CD4-positive, alpha-beta T cell treated with Interleukin-15 for 4 hours (primary cell): ENCODE data around the gene NRXN3.

Experiments
- DNase-seq: peaks from one replicate; pipeline ENCODE4 v3.0.0-alpha.2; 2020; ENCODE audit warnings: low spot score

The NRXN3 gene

DNA sequence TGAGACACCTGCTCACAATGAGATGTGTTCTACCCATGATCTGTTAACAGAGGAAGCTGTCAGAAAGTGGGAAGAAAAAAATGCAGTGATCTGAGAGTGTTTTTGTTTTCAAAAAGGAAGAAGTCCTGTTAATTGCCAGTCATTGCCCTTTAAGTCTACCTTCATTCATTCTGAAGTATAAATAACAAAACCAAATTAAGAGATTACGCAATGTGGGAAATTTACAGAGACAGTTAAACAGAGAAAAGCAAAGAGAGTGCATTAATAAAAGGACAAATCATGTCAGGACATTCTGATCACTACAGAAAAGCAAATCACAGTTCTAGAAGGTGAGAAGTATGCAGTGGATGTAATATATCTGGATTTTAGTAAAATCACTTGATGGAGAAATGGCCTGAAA, 154.2 kb downstream of the NRXN3 start:
- DNase-seq, result no peak

DNA sequence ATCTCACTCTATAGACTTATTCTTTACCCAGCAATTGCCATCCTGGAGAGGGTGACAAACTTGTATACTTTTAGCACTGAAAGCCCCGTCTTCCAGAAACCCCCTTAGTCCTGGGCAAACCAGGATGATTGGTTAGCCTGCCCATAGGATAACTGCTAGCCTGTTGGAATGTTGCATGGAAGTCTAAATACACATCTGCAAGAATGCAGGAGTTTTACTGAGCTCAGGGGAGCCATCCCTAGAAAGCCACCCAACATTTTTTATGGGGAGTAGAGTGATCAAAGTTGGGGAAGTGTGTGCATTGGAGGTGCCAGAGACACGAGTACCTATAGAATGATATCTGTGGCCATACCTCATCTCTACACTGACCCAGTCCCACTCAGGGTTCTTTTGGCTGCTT, 155.7 kb downstream of the NRXN3 start:
- DNase-seq, result no peak

DNA sequence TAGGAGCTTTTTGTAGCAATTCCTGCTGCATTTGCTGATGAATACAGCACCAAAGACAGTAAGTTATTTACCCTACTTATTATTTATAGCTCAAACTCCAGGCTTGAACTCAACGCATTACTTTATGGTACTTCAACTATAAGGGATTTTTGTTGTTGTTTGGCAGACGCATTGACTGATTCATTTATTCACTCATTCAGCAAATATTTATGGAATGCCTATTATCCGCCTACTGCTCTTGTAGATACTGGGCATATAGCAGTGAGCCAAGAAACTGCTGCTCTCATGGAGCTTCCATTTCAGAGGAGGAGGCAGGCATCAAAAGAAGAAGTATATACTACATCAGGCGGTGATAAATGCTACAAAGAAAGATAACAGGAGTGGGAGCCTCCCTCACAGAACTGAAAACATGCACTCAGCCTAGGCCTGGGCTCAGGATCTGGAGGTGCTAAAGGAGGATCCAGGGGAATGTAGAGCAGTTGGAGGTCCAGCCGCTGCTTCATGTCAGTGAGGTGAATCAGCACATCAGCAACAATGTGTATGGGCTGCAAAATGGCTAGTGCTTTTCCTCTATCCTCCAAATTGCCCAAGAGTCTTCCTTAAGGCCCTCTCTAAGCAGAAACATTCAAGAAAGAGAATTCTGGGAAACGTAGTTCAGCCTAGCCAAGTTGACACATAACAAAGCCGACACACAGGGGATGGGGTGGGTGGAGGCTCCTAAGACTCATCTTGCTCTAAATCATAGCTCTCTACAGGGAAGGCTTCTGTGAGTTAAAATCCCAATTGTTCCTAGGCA, 157.5 kb downstream of the NRXN3 start:
- no peak for DNase-seq

DNA sequence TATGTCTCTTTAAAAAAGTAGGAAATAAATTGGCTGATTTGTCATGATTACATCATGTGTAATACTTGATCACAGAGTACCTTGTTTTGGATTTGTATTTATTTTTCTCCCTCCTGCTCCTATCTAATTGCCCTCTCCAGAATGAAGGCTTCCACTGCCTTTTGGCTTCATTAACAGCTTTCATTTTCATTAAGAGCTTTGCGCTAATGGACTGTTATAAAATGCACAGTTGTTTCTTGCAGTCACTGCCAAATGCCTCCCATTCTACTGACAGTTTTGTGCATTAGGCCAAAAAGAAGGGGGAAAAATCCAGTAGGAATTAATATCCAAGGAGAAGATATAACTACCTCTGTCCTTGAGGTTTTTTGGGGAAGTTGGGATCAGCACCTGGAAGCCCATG, 159.2 kb downstream of the NRXN3 start:
- DNase-seq, result no peak

DNA sequence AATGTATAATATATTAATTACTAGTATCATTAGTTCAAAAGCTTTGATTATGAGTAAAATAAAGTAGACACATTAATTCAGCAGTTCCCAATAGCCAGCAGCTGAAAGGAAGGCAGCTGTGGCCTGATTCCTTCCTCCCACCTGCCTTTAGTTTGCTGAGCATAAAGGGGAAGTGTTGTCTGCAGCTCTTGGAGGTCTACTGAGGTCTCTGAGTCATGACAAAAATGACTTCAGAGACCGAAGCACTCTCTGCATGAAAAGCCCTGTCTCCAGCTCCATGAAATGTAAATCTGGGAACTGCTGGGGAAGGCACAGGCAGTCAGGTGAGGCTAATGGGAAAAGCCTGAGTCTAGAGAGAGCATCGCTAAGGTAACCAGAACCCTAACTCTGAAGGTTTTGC, 165.4 kb downstream of the NRXN3 start:
- no peak for DNase-seq

DNA sequence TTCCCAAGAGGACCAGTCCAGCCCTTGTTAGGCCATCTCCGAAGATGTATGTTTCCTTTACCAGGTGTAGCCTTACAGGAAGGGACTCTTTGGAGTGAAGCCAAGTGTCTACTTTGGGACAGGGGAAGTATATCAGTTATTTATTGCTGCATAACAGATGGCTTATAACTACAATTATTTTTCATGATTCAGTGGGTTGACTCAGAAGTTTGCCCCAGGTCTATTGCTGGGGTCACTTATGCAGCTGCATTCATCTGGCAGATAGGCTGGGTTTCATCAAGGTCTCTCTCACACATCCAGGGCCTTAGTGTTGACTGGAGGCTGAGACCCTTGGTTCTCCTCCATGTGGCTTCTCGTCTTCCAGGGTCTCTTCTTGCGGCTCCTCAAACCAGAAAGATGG, 170.1 kb downstream of the NRXN3 start:
- DNase-seq, result no peak

DNA sequence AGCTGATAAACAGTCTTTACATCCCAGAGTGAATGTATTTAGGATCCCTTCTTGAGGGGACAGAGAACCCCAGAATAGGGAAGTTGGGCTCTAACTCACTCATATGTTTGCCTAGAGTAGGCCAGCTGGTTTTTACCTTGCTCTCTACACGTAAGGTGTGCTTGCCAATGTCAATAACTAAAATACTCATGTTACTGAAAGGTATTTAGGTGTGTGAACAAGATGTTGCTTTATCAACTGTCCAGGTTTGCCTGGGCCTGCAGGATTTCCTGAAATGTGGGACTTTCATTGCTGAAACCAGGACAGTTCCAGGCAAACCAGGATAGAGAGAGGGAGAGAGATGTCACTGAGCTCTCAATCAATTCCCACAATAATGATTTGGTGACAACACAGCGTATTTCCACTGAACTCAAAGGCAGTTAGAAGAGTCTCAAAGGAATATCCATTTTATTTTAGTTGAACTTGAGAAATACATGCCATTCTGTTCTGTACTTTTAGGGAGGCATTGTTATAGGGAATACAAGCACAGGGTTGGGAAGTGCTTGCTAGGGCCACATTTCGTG, 171.7 kb downstream of the NRXN3 start:
- DNase-seq, result no peak

DNA sequence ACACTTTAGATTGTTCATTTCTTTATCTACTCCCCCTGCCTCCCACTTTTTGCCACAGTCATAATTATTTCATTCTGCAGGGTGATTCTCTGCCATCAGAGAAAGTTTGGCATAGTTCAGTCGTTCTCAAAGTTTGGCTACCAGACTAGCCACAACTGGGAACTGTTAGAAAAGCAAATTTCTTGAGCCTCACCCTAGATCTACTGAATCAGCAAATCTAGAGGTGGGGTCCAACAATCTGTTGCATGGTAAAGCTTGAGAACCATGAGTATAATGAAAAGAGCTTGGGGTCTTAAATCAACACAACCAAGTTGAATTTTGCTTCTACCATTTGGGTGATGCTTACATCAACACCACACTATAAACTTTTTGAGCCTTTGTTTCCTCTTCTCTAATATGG, 172.7 kb downstream of the NRXN3 start:
- DNase-seq, result no peak

DNA sequence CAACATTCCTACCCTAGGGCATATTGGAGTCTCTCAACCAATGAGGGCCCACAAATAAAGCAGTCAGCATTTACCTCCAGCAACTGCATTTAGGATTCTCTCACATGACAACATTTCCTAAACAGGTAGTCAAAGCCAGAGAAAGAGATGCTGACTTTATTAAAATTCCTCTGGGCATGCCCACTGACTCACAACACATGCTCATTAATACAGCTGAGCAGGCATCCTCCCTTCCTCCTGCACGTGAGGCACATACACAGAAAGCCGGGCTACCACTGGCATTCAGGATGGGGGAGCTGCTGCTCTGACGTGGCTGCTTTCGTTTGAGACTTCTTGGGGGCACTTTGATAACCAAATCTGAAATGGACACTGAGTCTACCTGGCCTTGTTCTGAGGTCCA, 174.1 kb downstream of the NRXN3 start:
- no peak for DNase-seq

DNA sequence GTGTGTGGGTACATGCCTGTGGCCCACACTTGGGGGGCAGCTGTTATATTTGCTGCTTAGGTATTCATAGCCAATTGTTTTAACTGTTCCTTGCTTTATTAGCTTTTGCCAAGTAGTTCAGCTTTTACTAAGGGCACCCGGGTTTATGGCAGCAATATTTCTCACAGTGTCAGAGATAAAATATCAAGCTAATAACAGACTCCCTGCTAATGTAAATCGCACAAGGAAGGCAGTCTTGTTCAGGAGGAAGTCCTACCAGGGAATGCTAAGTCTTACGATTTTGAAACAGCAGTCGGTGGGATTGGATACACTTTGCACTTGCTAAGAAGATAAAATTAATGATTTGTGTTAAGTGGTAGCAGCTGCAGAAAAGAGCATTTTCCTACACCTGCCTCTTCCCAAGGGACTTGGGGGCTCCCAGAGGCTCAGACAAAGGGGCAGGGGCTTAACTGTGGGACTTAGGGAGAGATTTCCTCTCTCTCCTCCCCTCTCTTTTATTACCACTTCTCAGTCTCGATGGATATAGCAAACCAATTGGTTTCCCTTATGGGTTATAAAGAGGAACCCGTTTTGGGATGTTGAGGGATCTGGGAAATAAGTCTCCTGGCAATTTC, 175.1 kb downstream of the NRXN3 start:
- no peak for DNase-seq

DNA sequence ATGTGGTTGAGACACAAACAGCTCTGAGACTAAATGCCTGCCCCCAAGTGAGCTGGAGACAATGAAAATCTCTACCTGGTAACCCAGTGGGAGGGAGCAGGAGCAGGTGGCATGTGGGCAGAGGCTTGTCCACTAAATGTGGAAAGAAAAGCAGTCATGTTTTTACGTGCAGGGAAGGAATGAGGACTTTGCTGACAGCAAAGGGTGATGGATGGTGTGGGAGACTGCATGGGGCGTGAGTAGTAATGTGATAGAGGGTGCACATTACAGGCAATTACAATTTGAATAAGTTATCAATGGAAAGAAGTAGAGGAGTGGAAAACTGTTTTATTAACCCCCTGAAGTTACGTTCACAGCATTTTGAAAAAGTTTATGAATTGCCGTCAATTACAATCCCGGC, 176.6 kb downstream of the NRXN3 start:
- DNase-seq, result no peak

DNA sequence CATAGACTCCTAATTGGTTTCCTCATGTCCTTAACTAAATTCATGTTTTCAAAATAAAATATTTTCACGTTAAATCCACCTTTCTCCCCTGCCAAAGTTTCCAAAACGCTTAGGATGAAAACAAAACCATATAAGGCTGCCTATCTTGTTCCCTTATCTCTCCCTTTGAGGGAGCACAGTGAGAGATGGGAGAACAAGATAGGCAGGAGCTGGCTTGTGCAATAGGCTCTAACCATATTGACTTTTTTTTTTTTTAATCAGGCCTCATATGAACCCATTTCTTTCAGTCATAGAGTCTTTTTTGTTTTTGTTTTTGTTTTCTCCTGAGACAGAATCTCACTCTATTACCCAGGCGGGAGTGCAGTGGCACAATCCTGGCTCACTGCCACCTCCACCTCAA, 184.9 kb downstream of the NRXN3 start:
- DNase-seq, result no peak

DNA sequence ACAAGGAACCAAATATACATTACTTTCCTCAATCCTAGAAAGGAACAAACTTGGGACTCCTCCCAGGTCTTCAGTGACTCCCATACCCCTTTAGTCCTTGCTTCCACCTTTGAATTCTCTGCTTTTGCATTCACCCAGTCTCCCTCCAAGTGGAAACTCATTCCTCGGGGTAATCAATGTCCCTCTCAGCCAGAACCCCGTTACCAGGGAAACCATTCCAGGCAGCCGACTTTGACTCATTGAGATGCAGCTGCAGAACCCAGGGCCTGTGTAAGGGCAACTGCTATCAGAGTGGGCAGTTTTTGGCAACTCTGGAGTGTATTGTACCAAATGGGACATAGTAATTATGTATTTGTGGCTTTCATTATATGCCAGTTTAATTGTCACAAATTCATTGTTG, 186.2 kb downstream of the NRXN3 start:
- DNase-seq, result no peak

DNA sequence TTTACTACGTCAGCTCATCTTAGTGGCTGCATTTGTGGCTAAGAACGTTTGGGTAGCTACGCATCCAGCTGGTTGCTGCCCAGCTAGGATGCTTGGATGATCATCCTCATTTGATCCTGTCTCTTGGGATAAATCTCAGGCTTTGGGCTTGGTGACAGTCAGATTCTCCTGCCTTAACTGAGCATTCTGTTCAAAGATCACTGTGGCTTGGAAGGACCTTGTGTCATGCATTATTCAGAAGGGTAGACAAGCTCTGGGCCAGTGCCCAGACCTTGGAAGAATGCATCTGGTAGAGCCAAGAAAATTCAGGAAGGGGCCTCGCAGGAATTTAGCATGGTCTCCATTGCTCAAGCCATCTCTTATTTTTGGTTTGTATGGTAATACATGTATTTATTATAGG, 188.4 kb downstream of the NRXN3 start:
- DNase-seq, result no peak

DNA sequence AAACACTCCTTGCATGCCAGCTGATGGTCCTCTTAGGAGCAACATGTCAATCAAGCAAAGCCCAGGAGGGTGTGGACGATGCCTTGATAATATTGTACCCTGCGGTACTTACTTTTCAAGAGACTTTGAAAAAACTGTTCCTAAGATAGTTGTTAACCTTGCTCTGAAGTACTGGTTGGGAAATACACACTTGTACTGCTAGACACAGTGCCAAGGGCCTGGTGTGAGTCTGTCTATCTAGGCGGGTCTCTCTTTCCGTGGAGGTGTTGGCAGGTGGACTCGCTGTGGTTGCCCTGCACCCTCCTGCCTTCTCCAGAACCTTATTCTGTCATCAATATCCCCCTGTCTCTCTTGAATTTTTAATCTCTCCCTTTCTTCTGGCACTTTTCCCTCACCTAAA, 189.4 kb downstream of the NRXN3 start:
- no peak for DNase-seq

DNA sequence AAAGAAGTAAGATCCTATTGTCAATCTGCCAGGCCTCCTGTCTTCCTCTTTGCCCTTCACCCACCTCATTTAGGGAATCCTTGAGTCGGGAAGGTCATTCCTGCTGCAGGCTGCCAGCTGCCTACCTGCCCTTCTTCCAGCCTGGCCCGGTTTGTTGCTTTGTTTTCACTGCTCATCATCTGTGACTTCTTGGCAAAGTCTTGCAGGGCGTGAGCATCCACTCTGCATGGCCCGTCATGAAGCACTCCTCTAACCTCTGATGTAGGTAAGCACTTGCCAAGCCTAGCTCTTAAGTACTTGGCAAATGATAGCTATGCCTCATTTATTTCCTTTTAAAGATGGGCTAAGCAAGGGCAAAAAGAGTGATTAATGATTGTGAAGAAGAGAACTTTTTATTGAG, 192.8 kb downstream of the NRXN3 start:
- DNase-seq, result no peak

DNA sequence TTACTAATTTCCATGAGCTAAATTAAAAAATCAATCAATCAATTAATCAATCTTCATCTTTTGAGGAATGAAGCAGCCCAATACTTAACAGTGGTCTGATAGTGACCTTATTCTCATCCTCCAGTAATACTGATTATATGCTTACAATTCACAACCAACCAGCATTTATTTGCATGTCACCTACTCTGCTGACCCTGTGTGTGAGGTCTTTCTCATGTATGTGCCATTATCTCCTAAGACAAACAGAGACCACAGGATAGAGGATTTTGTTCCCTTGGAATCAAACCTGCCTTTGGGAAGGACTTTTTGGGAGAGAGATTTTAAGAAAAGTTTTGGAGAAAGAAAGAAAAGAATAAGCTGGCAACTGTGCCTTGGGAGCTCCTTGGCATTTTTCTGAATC, 197.2 kb downstream of the NRXN3 start:
- no peak for DNase-seq

DNA sequence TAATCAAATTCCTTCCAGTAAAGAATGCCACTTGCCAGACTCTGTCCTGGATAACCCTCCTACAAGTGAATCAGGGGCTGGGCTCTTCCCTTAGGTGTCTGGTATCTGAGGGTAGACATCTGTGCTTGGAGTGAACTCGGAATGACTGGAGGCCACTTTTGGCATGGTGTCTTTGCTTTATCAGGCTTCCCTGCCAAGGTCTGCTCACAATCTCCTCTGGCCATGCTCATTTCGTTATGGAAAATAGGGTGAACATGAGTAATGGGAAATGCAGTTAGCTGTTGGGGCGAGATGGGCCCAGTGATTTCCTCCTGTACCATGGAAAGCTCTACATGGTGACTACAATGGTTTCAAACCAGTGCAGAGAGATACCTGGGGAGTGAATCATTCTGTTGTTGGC, 212.9 kb downstream of the NRXN3 start:
- DNase-seq, result no peak

DNA sequence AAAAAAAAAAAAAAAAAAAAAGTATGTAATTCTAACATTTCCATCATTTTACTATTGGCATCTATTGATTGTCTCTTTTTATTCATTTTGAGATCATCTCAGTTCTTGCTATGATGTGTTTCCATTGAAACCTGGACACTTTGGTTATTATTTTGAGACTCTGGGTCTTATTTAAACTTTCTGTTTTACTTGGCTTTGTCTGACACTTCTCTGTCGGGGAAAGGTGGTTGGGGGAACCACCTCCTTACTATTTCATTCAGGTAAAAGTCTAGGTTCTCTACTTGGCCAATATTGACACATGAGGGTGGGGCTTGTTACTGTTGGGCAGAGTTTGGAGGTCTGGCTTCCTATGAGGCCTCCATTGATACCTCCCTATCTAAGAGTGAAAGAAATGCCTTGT, 228.0 kb downstream of the NRXN3 start:
- no peak for DNase-seq

DNA sequence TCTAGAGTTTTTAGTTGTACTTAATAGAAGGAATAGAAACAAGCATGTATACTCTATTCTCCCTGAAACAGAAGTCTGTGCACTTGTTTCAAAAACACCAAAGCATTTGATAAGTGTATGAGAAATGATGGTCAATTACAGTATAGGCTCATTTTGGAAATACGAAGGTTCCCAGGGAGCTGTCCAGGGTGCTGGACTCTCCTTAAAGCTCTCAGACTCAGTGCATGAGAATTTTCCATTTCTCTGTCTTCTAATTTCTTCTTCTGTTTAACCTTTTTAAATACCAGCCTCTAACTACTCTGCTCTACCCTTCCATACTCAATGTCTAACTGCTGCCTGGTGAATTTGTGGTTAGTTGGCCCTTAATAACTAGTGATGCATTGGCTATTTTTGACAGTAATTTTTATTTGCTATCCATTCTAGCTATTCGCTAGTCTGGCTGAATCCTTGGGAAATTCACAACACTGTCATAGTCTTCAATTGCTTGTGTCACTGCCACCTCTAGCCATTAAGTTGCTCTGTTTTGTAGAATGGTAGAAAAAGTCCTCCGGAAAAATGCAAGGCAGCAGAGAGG, 229.2 kb downstream of the NRXN3 start:
- DNase-seq, result no peak

DNA sequence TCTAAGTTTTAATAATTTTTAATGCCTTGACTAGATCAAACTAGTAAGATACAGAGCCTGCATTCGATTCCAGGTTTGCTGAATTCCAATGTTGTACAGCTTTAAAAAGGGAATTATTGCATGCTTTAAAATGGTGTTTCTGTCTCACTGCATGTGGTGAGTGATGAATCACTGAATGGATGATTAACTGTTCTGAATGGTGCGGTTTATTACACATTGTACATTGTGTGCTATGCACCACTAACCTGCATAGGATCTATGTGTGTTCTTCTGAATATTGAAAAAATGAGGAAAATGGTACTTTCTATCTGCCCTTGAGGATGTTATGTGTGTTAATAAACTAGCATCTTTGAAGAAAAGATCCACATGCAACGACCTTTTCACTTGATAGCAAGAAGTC, 231.7 kb downstream of the NRXN3 start:
- no peak for DNase-seq

DNA sequence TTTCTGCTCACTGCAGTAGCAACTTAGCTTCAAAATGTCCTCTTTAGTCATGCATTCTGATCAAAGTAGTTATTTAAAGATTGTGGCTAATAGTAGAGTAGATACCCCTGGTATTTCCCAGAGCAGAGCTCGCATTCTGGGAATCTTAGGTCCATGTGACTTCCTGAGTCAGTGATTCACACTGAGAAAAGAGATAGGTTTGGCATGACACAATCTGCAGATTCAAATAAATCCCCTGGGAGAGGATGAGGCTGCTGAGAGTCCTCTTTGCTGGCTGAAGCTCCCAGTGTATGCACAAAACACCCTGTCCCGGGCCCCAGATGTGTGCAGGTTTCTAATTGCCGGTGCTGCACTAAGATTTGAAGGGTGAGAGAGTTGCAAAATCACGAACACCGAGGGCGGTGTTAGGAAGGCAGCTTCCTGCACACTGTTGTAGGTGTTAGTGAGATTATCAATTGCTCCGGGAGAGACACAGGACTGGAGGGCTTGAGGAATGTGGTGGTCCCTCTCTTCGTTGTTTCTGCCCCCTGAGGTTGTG, 233.2 kb downstream of the NRXN3 start:
- DNase-seq, result no peak
